CMK (cell line): ENCODE measurements around the gene SCAF4.
"Not testable (repeated sequence)": the region's sequence is repeated elsewhere in the genome, so short reads cannot be mapped to it uniquely, and the experiment has no call there.

Experiments used
- DNase-seq: peaks from one replicate; pipeline ENCODE4 v3.0.0-alpha.2; 2010; ENCODE audit warnings: low read depth

SCAF4 gene

DNA sequence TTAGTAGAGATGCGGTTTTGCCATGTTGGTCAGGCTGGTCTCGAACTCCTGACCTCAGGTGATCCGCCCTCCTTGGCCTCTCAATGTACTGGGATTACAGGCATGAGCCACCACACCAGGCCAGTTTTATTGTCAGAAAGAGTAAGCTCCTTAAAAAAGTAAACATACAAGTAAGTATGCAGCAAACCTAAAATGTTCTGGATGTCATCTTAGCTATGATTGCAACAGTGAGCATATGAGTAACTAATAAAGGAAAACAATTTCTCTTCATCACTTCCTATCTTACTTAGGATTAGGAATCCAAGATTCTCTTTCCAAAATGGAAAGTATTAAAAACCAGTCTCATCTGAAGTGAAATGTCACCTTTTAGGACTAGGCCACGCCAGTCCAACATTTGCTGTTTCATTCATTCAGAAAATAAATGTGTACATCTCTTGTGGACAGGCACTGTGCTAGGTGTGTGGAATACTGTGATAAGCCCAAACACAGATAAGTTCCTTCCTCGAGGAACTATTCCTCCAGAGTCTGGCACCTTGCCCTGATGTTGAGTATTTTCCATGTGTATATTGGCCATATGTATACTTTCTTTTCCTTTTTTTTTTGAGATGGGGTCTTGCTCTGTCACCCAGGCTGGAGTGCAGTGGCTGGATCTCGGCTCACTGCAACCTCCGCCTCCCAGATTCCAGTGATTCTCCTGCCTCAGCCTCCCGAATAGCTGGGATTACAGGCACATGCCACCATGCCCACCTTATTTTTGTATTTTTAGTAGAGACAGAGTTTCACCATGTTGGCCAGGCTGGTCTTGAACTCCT lies 5.9 kb upstream of the SCAF4 start:
- not testable (repeated sequence) for DNase-seq

GRCh38 chr21:31735511-31735992 lies 3.6 kb upstream of the SCAF4 start:
- DNase-seq, result no peak

GRCh38 chr21:31733551-31734149 lies 1.7 kb upstream of the SCAF4 start:
- DNase-seq, result no peak

GRCh38 chr21:31732597-31733550 lies 956 bp upstream of the SCAF4 start:
- peak; percentile 60 for DNase-seq

- peak; percentile 58 for DNase-seq
Observed at GRCh38 chr21:31731056-31731856, 662 bp downstream of the SCAF4 start.

GRCh38 chr21:31730712-31731055 lies 1.2 kb downstream of the SCAF4 start:
- DNase-seq, result no peak

- no peak for DNase-seq
Observed at GRCh38 chr21:31729622-31730343, 2.1 kb downstream of the SCAF4 start.

DNA sequence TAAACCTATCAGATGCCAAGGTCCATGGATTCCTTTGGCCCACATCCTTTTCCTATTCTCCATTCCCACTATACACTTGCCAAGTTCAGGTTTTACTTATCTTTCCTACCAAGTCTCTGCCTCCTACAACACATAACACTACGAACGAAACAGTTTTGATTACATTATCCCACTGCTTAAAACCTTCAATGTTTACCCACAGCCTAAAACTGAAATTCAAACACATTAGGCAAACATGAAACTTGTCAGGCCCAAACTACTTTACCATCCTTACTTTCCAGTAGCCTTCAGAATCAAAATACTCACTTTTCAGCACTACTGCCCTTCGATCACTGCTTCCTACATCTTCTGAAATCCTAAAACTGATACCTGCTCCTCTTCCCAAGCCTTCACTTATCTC lies 3.0 kb downstream of the SCAF4 start:
- DNase-seq, result no peak

- no peak for DNase-seq
Observed at GRCh38 chr21:31728191-31728590, 3.7 kb downstream of the SCAF4 start.

DNA sequence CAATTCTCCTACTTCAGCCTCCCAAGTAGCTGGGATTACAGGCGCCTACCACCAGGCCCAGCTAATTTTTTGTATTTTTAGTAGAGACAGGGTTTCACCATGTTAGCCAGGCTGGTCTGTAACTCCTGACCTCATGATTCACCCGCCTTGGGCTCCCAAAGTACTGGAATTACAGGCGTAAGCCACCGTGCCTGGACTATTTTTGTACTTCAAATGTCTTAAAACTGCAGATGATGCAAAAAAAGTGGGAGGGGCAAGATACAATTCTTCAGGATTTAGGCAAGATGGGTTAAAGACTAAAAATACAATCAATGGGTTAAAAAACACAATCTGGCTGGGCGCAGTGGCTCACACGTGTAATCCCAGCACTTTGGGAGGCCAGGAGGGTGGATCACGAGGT lies 4.7 kb downstream of the SCAF4 start:
- no peak for DNase-seq

DNA sequence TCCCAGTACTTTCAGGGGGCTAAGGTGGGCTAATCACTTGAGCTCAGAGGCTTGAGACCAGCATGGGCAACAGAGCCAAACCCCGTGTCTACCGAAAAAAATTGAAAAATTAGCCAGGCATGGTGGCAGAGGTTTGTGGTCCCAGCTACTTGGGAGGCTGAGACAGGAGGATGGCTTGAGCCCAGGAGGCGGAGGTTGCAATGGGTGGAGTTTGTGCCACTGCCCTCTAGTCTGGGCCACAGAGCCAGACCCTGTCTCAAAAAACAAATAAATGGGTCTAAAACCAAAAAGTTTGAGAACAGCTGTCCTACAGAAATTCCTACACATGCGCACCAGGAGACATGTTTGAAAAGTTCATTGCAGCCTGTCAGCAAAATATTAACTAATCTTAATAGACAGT lies 5.5 kb downstream of the SCAF4 start:
- no peak for DNase-seq

GRCh38 chr21:31725202-31725839 lies 6.6 kb downstream of the SCAF4 start:
- DNase-seq, result no peak

DNA sequence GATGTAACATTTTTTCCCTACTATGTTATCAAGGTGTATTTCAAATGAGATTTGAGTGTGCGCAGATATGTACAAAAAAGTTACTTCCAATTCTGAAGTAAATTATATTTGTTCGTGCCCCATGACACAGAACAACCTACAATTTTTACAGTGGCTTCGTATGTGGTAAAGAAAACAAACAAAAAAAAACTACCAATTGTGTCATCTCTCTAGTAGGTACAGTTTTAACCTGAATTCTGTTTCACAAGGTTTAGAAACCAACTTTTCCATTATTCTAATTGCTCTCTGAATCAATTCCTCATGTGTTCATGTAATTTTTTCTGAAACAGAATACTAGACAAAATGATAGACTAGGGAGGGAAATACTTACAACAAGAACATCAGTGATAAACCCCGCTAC lies 7.4 kb downstream of the SCAF4 start:
- no peak for DNase-seq

- DNase-seq, result no peak
Observed at GRCh38 chr21:31721381-31721780, 10.5 kb downstream of the SCAF4 start.

DNA sequence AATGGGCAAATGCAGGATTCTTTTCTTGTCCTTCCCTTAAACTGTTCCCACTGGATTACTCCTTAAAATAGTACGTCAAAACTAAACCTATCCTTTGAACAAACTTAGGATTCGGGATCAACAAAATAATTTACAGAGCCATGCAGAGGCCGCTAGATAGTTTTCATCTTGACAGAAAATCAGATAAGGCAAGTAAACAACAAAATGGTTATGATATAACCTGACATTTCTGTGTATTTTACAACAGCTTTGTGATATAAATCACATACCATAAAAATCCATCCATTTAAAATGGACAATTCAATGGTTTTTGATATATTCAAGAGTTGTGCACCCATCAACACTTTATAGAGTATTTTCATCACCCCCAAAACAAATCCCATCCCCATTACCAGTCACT lies 11.2 kb downstream of the SCAF4 start:
- no peak for DNase-seq

DNA sequence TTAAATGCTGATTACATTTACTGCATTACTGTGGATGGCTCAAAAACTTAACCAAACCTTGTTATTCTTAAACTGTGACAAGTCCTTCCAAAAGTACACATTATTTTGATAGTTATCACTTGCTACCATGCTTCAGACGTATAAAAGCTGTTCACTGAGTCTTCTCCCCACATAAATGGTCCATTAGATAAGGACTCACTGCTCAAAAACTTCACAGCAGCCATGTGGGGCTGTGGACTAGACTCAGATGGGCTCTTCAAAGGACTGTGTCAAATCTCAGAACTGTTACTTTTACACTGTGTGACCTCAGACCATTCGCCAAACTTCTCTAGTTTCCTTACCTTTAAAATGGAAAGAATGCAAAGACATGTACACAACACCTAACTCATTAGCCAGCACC lies 11.6 kb downstream of the SCAF4 start:
- no peak for DNase-seq

- no peak for DNase-seq
Observed at GRCh38 chr21:31716106-31716505, 15.8 kb downstream of the SCAF4 start.

- no peak for DNase-seq
Observed at GRCh38 chr21:31714741-31715365, 17.1 kb downstream of the SCAF4 start.

- DNase-seq, result no peak
Observed at GRCh38 chr21:31713973-31714740, 17.8 kb downstream of the SCAF4 start.
